HG03175 (cell line): Measurements from ENCODE around the gene HOXD13.

ENCODE experiments used
- ATAC-seq: cut with Tn5 transposase; IDR thresholded peaks from one replicate; pipeline ENCODE4 v1.9.1; 2021; ENCODE audit warnings: mild to moderate bottlenecking, moderate library complexity; ENCODE audit not compliant: unreplicated experiment

The HOXD13 gene

GRCh38 chr2:176093145-176093897 is 800 bp downstream of the HOXD13 start:
- no peak for ATAC-seq

- no peak for ATAC-seq
These were observed 1.4 kb downstream of the HOXD13 start for GRCh38 chr2:176093898-176094249.

- no peak for ATAC-seq
These were observed 1.8 kb downstream of the HOXD13 start for GRCh38 chr2:176094349-176094748.

- no peak for ATAC-seq
These were observed 2.9 kb downstream of the HOXD13 start for GRCh38 chr2:176095421-176095820.

- no peak for ATAC-seq
These were observed 3.9 kb downstream of the HOXD13 start for GRCh38 chr2:176096243-176096985.

- ATAC-seq, result peak; percentile 79
These were observed 4.7 kb downstream of the HOXD13 start for GRCh38 chr2:176096986-176097819.

- ATAC-seq, result no peak
These were observed 5.4 kb downstream of the HOXD13 start for GRCh38 chr2:176097820-176098365.

- no peak for ATAC-seq
These were observed 6.0 kb downstream of the HOXD13 start for GRCh38 chr2:176098366-176099158.

- no peak for ATAC-seq
These were observed 6.7 kb downstream of the HOXD13 start for GRCh38 chr2:176099159-176099727.

- no peak for ATAC-seq
These were observed 7.4 kb downstream of the HOXD13 start, which contains the start of gene HOXD12 for GRCh38 chr2:176099728-176100546. TSS of gene HOXD12 (plus strand) at chr2:176099795. CDS start at chr2:176099802, 7 bp downstream.

- ATAC-seq, result no peak
These were observed 8.1 kb downstream of the HOXD13 start for GRCh38 chr2:176100547-176101140.

GRCh38 chr2:176101216-176101830 is 8.8 kb downstream of the HOXD13 start:
- ATAC-seq, result no peak

- ATAC-seq, result no peak
These were observed 9.3 kb downstream of the HOXD13 start for GRCh38 chr2:176101842-176102241.

- ATAC-seq, result no peak
These were observed 9.9 kb downstream of the HOXD13 start for GRCh38 chr2:176102309-176102866.

GRCh38 chr2:176103194-176103593 is 10.7 kb downstream of the HOXD13 start:
- no peak for ATAC-seq

- ATAC-seq, result no peak
These were observed 11.3 kb downstream of the HOXD13 start for GRCh38 chr2:176103742-176104315.

- ATAC-seq, result no peak
These were observed 12.0 kb downstream of the HOXD13 start for GRCh38 chr2:176104316-176105077.
